ENCODE measurements around the gene SIK2. TPM values are rescaled to one million over a fixed set of nuclear protein-coding genes. Genes with fewer than 3 reads are reported as not detected.

The SIK2 gene
- total RNA-seq (2014; rRNA removed) = 8.6 and 9.0 TPM in 2 replicates
- Bru-seq, nascent RNA = percentile 77 among the genes with signal in this experiment
- percentile 68 among the genes with signal in this experiment for BruChase-seq, experiment 1, labeled RNA remaining after a 6-hour chase
- percentile 73 among the genes with signal in this experiment for BruChase-seq, experiment 2, labeled RNA remaining after a 2-hour chase
- long read RNA-seq, partial matches to known transcripts = 15 of 20 reads
- long read RNA-seq, other reads (novel, unspliced or antisense) = 5 of 20 reads

DNA sequence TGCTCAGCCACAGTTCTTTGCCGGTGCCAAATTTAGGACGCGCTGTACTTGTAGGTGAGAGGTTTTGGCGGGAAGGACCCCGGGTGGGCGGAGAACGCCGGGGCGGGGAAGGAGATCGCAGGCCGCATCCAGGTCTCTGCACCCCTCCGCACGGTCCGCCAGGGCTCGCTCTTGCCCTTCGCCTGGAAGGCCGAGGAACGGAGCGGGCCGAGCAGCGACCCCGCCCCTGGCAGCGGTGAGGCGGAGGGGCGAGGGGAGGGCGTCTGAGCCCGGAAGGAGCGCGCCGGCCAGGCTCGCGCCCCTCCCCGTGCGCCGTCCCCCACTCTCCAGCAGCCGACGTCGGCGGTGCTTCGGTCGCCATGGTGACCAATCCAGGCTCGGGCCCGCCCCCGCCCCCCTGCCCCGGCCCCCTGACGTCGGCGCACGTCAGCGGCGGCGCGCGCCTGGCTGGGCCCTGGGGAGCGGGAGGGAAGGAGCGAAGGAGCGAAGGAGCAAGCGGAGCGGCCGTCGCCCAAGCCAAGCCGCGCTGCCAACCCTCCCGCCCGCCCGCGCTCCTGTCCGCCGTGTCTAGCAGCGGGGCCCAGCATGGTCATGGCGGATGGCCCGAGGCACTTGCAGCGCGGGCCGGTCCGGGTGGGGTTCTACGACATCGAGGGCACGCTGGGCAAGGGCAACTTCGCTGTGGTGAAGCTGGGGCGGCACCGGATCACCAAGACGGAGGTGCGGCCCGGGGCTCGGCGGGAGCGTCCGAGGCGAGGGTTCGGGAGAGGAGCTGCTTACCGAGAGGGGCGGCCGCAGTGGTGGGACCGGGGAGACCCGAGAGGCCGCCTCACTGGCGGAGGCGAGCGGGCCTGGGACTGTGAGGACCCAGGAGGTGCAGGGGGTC lies at the start of gene SIK2:
Gene SIK2, plus strand, starts transcription at position 471 of the 886 bp plus-strand sequence. Its CDS starts 115 bp downstream, at position 586.
- Histone ChIP-seq H3F3A (ENCODE audit: low read length, unreplicated experiment) (no peaks in the 10 kb centered on the region), H2AFZ (ENCODE audit: low read length) (peak within 1 kb of the TSS; percentile 85), H3K27me3 (ENCODE audit: low read length) (no peaks in the 10 kb centered on the region), H3K9me2 (replicated peaks; ENCODE audit: low read length) (no peaks in the 10 kb centered on the region), H3K79me2 (ENCODE audit: low read length) (peaks cover 46% of the 10 kb centered on the region), H3K4me2 (ENCODE audit: low read length) (peak within 1 kb of the TSS; percentile 86), H3K27ac (ENCODE audit: low read length) (peak within 1 kb of the TSS; percentile 61), H4K20me1 (ENCODE audit: low read length) (peaks cover 31% of the 10 kb centered on the region), H3K4me3 (ENCODE audit: low read length) (peak within 1 kb of the TSS; percentile 90), H3K36me3 (ENCODE audit: low read depth, low read length) (no peaks in the 10 kb centered on the region), H3K9ac (ENCODE audit: low read length) (peak within 1 kb of the TSS; percentile 93), H3K9me3 (ENCODE audit: low read length) (no peaks in the 10 kb centered on the region), H3K4me1 (ENCODE audit: insufficient read depth, low read length) (peaks cover 19% of the 10 kb centered on the region)
- no peak for TF ChIP-seq EZH2 (IDR thresholded peaks at IDR 0.05; ENCODE audit: low read length, unreplicated experiment)
- TF ChIP-seq, protein P1, sequence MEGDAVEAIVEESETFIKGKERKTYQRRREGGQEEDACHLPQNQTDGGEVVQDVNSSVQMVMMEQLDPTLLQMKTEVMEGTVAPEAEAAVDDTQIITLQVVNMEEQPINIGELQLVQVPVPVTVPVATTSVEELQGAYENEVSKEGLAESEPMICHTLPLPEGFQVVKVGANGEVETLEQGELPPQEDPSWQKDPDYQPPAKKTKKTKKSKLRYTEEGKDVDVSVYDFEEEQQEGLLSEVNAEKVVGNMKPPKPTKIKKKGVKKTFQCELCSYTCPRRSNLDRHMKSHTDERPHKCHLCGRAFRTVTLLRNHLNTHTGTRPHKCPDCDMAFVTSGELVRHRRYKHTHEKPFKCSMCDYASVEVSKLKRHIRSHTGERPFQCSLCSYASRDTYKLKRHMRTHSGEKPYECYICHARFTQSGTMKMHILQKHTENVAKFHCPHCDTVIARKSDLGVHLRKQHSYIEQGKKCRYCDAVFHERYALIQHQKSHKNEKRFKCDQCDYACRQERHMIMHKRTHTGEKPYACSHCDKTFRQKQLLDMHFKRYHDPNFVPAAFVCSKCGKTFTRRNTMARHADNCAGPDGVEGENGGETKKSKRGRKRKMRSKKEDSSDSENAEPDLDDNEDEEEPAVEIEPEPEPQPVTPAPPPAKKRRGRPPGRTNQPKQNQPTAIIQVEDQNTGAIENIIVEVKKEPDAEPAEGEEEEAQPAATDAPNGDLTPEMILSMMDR (conservative IDR thresholded peaks at IDR 0.05; ENCODE audit: low read depth, low read length) = peak; percentile 88
- intact Hi-C loops (cut with micrococcal nuclease) = loop anchor here (1.0 kb wide), 3 partner anchors 129 to 239 kb away; no protein-coding TSS in a partner anchor
- ChIA-PET POLR2A (ENCODE audit: unreplicated experiment) (interaction anchor here (0.5 to 0.7 kb wide), 3 partner anchors 78 to 701 kb away, joined by 3 read pairs; no protein-coding TSS in a partner anchor), CTCF (interaction anchor here (0.5 to 1.1 kb wide), 2 partner anchors 20 to 174 kb away, joined by 3 to 4 read pairs; no protein-coding TSS in a partner anchor)
- ATAC-seq (peak; percentile 78), DNase-seq (peak; percentile 98)
- no TSS peak for BruUV-seq (replicated peaks)

GRCh38 chr11:111554532-111554931 lies 47.7 kb upstream of the SIK2 start:
- Histone ChIP-seq H3K4me1 (ENCODE audit: insufficient read depth, low read length) (peaks cover 57% of the 10 kb centered on the region), H3F3A (ENCODE audit: low read length, unreplicated experiment) (peaks cover 23% of the 10 kb centered on the region), H3K4me2 (ENCODE audit: low read length) (peak overlapping the region; percentile 79), H3K9ac (ENCODE audit: low read length) (peak overlapping the region; percentile 79), H3K36me3 (ENCODE audit: low read depth, low read length) (peaks cover 5% of the 10 kb centered on the region; the same call in 1 of the 2 replicates), H2AFZ (ENCODE audit: low read length) (peak overlapping the region; percentile 60), H3K79me2 (ENCODE audit: low read length) (no peaks in the 10 kb centered on the region), H3K4me3 (ENCODE audit: low read length) (peak overlapping the region; percentile 51), H3K9me3 (ENCODE audit: low read length) (no peaks in the 10 kb centered on the region), H4K20me1 (ENCODE audit: low read length) (no peaks in the 10 kb centered on the region), H3K27ac (ENCODE audit: low read length) (peak overlapping the region; percentile 95), H3K27me3 (ENCODE audit: low read length) (no peaks in the 10 kb centered on the region), H3K9me2 (replicated peaks; ENCODE audit: low read length) (no peaks in the 10 kb centered on the region)
- CTCF ChIA-PET = interaction anchor here (1.0 to 1.1 kb wide), 2 partner anchors 15 to 100 kb away, joined by 3 to 4 read pairs; no protein-coding TSS in a partner anchor
- peak; percentile 96 for DNase-seq
- peak; percentile 72 for ATAC-seq
- TF ChIP-seq EZH2 (IDR thresholded peaks at IDR 0.05; ENCODE audit: low read length, unreplicated experiment) (no peak), EZH2phosphoT487 (IDR thresholded peaks at IDR 0.05; ENCODE audit: borderline replicate concordance, low read length) (no peak)
- TF ChIP-seq, protein P1 (conservative IDR thresholded peaks at IDR 0.05; ENCODE audit: low read depth, low read length) = no peak
- POLR2A ChIA-PET (ENCODE audit: unreplicated experiment) = interaction anchor here (0.9 kb wide), 1 partner anchor 23 kb away, joined by 3 read pairs; no protein-coding TSS in a partner anchor
- TSS peak; percentile 75 for BruUV-seq (replicated peaks)
- intact Hi-C loops (cut with micrococcal nuclease) = loop anchor here (1.0 kb wide), 2 partner anchors 16 to 23 kb away; no protein-coding TSS in a partner anchor

Data from PC-3 (cell line).